ENCODE results near the gene ANGPTL4. TPM values are rescaled to one million over a fixed set of nuclear protein-coding genes. Genes with fewer than 3 reads are reported as not detected.

Gene ANGPTL4
- total and polyA plus RNA-seq, 2 of the 13 experiments (the other 11 are each of a cell fraction or from before 2014, with no cell fraction given) = 0.80 to 21.7 TPM

GRCh38 chr19:8363803-8364771, at the start of gene ANGPTL4 (continued):
- TF ChIP-seq ZNF407 (CRISPR knock-in tag; IDR thresholded peaks at IDR 0.05; ENCODE audit: not compliant biosample characterization) (no peak), TCF7 (IDR thresholded peaks at IDR 0.05; ENCODE audit: low read depth) (no peak), STAG1 (CRISPR knock-in tag; IDR thresholded peaks at IDR 0.05) (no peak), SNAPC5 (CRISPR knock-in tag; IDR thresholded peaks at IDR 0.05; ENCODE audit: borderline replicate concordance) (no peak), ZBTB49 (CRISPR knock-in tag; IDR thresholded peaks at IDR 0.05; ENCODE audit: borderline replicate concordance) (no peak), BCL3 (CRISPR knock-in tag; IDR thresholded peaks at IDR 0.05) (no peak; the same call in 1 of the 2 replicates), GABPA (IDR thresholded peaks at IDR 0.05; ENCODE audit: low read depth, low read length) (no peak), GABPA (CRISPR knock-in tag; IDR thresholded peaks at IDR 0.05; ENCODE audit: low read depth) (no peak), ZSCAN25 (CRISPR knock-in tag; IDR thresholded peaks at IDR 0.05) (no peak), ZNF792 (CRISPR knock-in tag; IDR thresholded peaks at IDR 0.05) (no peak), ZFP41 (CRISPR knock-in tag; IDR thresholded peaks at IDR 0.05; ENCODE audit: borderline replicate concordance) (no peak), ZNF644 (CRISPR knock-in tag; IDR thresholded peaks at IDR 0.05; ENCODE audit: low read depth) (no peak), ZNF414 (CRISPR knock-in tag; IDR thresholded peaks at IDR 0.05) (no peak), IRX3 (CRISPR knock-in tag; IDR thresholded peaks at IDR 0.05; ENCODE audit: borderline replicate concordance, low read depth) (no peak), ZC3H13 (CRISPR knock-in tag; IDR thresholded peaks at IDR 0.05) (peak; percentile 31; the same call in 1 of the 2 replicates)
